ENCODE data around the gene CCDC137. TPM values are rescaled to one million over a fixed set of nuclear protein-coding genes. Genes with fewer than 3 reads are reported as not detected.

The CCDC137 gene
- total RNA-seq, 1 experiment from 2014 or later, result 8.1 TPM

Small RNA genes within 50 kb of the gene (small RNA-seq; reads per million reads assigned to genes)
- not detected for gene MIR6786

Other genes with a start within 250 kb of the CCDC137 start
- gene ACTG1, start 153.9 kb upstream of the CCDC137 start, total RNA-seq (2014; rRNA removed; shearing (Covaris generic); ENCODE audit: low replicate concordance), result 2,634 and 2,913 TPM in 2 replicates
- 0.63 and 1.2 TPM in 2 replicates for gene FSCN2, start 138.4 kb upstream of the CCDC137 start, total RNA-seq (2014; rRNA removed; shearing (Covaris generic); ENCODE audit: low replicate concordance)
- 14.8 and 30.9 TPM in 2 replicates for gene FAAP100, start 114.4 kb upstream of the CCDC137 start, total RNA-seq (2014; rRNA removed; shearing (Covaris generic); ENCODE audit: low replicate concordance)
- gene NPLOC4, start 29.6 kb upstream of the CCDC137 start, total RNA-seq (2014; rRNA removed; shearing (Covaris generic); ENCODE audit: low replicate concordance), result 32.4 and 50.3 TPM in 2 replicates
- gene TSPAN10, start 29.5 kb upstream of the CCDC137 start, total RNA-seq (2014; rRNA removed; shearing (Covaris generic); ENCODE audit: low replicate concordance), result 1.5 and 1.7 TPM in 2 replicates
- 1.6 and 2.7 TPM in 2 replicates for gene PDE6G, start 10.2 kb upstream of the CCDC137 start, total RNA-seq (2014; rRNA removed; shearing (Covaris generic); ENCODE audit: low replicate concordance)
- gene OXLD1, start 132 bp upstream of the CCDC137 start, total RNA-seq (2014; rRNA removed; shearing (Covaris generic); ENCODE audit: low replicate concordance), result 78.7 and 122 TPM in 2 replicates
- 22.4 and 40.7 TPM in 2 replicates for gene ARL16, start 17.1 kb downstream of the CCDC137 start, total RNA-seq (2014; rRNA removed; shearing (Covaris generic); ENCODE audit: low replicate concordance)
- gene HGS, start 17.3 kb downstream of the CCDC137 start, total RNA-seq (2014; rRNA removed; shearing (Covaris generic); ENCODE audit: low replicate concordance), result 57.2 and 90.1 TPM in 2 replicates
- gene MRPL12, start 36.6 kb downstream of the CCDC137 start, total RNA-seq (2014; rRNA removed; shearing (Covaris generic); ENCODE audit: low replicate concordance), result 13.6 and 39.8 TPM in 2 replicates
- gene SLC25A10, start 45.5 kb downstream of the CCDC137 start, total RNA-seq (2014; rRNA removed; shearing (Covaris generic); ENCODE audit: low replicate concordance), result 8.6 and 15.0 TPM in 2 replicates
- gene GCGR, start 137.4 kb downstream of the CCDC137 start, total RNA-seq (2014; rRNA removed; shearing (Covaris generic); ENCODE audit: low replicate concordance), result not detected in 2 replicates
- 55.9 and 99.9 TPM in 2 replicates for gene MCRIP1, start 166.6 kb downstream of the CCDC137 start, total RNA-seq (2014; rRNA removed; shearing (Covaris generic); ENCODE audit: low replicate concordance)
- 0.25 TPM in 1 of 2 replicates, not detected in the other for gene PPP1R27, start 168.3 kb downstream of the CCDC137 start, total RNA-seq (2014; rRNA removed; shearing (Covaris generic); ENCODE audit: low replicate concordance)
- gene P4HB, start 193.8 kb downstream of the CCDC137 start, total RNA-seq (2014; rRNA removed; shearing (Covaris generic); ENCODE audit: low replicate concordance), result 175 and 263 TPM in 2 replicates
- gene ARHGDIA, start 204.6 kb downstream of the CCDC137 start, total RNA-seq (2014; rRNA removed; shearing (Covaris generic); ENCODE audit: low replicate concordance), result 68.5 and 119 TPM in 2 replicates
- gene ALYREF, start 224.8 kb downstream of the CCDC137 start, total RNA-seq (2014; rRNA removed; shearing (Covaris generic); ENCODE audit: low replicate concordance), result 70.1 and 191 TPM in 2 replicates
- 87.1 and 132 TPM in 2 replicates for gene ANAPC11, start 225.0 kb downstream of the CCDC137 start, total RNA-seq (2014; rRNA removed; shearing (Covaris generic); ENCODE audit: low replicate concordance)
- gene NPB, start 235.5 kb downstream of the CCDC137 start, total RNA-seq (2014; rRNA removed; shearing (Covaris generic); ENCODE audit: low replicate concordance), result 0.07 TPM in 1 of 2 replicates, not detected in the other
- gene PCYT2, start 244.7 kb downstream of the CCDC137 start, total RNA-seq (2014; rRNA removed; shearing (Covaris generic); ENCODE audit: low replicate concordance), result 20.9 and 72.3 TPM in 2 replicates